ENCODE measurements around the gene CTDSPL.

CTDSPL gene

DNA sequence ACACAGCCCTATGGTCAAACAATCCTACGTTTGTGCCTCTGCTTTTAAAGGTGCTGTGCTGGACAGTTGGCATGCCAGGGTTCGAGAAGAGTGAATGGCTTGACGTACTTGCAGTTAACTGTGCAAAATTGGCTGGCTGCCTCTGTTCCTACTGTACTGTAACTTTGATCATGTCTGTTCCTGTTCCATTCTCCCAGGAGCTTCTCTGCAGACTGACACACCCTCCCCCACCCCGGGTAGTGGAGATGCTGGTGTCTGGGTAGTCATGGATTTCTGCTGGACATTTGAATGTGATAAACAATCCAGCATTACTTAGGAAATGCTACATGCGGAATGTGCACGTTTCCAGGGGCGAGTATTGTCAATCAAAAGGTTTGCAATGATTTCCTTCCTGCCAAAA is 122.4 kb downstream of the CTDSPL start:
- no peak overlapping the region for H2AFZ ChIP-seq (ENCODE audit: low read depth)
- no peaks in the 10 kb centered on the region for H3K4me1 ChIP-seq (ENCODE audit: low read depth, poor library complexity, severe bottlenecking)
- H3K9ac ChIP-seq = no peak overlapping the region
- no peak overlapping the region for H3K4me3 ChIP-seq (IDR thresholded peaks at IDR 0.05; ENCODE audit: insufficient read depth, low read depth, low read length)
- TF ChIP-seq, protein P1, sequence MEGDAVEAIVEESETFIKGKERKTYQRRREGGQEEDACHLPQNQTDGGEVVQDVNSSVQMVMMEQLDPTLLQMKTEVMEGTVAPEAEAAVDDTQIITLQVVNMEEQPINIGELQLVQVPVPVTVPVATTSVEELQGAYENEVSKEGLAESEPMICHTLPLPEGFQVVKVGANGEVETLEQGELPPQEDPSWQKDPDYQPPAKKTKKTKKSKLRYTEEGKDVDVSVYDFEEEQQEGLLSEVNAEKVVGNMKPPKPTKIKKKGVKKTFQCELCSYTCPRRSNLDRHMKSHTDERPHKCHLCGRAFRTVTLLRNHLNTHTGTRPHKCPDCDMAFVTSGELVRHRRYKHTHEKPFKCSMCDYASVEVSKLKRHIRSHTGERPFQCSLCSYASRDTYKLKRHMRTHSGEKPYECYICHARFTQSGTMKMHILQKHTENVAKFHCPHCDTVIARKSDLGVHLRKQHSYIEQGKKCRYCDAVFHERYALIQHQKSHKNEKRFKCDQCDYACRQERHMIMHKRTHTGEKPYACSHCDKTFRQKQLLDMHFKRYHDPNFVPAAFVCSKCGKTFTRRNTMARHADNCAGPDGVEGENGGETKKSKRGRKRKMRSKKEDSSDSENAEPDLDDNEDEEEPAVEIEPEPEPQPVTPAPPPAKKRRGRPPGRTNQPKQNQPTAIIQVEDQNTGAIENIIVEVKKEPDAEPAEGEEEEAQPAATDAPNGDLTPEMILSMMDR (conservative IDR thresholded peaks at IDR 0.05; ENCODE audit: low read depth, low read length) = no peak
- H3K27me3 ChIP-seq (ENCODE audit: insufficient read depth, low read depth) = no peaks in the 10 kb centered on the region
- no peaks in the 10 kb centered on the region for H3K36me3 ChIP-seq (ENCODE audit: insufficient read depth)
- no peaks in the 10 kb centered on the region for H4K20me1 ChIP-seq (ENCODE audit: insufficient read depth)
- H3K79me2 ChIP-seq (ENCODE audit: insufficient read depth, low read depth) = no peaks in the 10 kb centered on the region
- no peak overlapping the region for H3K4me2 ChIP-seq
- no peak overlapping the region for H3K27ac ChIP-seq

DNA sequence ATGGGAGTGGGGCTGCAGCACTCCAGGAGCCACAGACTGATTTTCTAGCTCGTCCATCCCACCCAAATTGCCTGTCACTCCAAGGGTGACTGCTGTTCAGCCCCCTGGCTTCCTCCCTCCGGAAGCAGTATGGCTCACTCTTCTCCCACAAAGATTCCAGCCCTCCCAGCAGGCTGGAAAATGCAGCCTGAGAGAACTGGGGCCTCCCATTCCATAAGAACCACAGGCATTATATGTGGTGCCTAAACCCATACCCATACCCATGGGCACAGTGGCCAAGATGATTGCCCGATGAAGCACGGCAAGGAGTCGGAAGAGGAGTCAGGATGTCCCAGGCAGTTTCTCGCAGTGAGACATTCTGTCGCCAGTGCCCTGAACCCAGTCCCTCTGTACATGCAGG is 122.9 kb downstream of the CTDSPL start:
- no peaks in the 10 kb centered on the region for H4K20me1 ChIP-seq (ENCODE audit: insufficient read depth)
- no peak overlapping the region for H3K9ac ChIP-seq
- H3K4me1 ChIP-seq (ENCODE audit: low read depth, poor library complexity, severe bottlenecking) = no peaks in the 10 kb centered on the region
- no peak overlapping the region for H3K27ac ChIP-seq
- H2AFZ ChIP-seq (ENCODE audit: low read depth) = no peak overlapping the region
- no peaks in the 10 kb centered on the region for H3K27me3 ChIP-seq (ENCODE audit: insufficient read depth, low read depth)
- no peaks in the 10 kb centered on the region for H3K79me2 ChIP-seq (ENCODE audit: insufficient read depth, low read depth)
- TF ChIP-seq, protein P1 (conservative IDR thresholded peaks at IDR 0.05; ENCODE audit: low read depth, low read length) = no peak
- H3K4me2 ChIP-seq = no peak overlapping the region
- H3K36me3 ChIP-seq (ENCODE audit: insufficient read depth) = no peaks in the 10 kb centered on the region
- H3K4me3 ChIP-seq (IDR thresholded peaks at IDR 0.05; ENCODE audit: insufficient read depth, low read depth, low read length) = no peak overlapping the region

DNA sequence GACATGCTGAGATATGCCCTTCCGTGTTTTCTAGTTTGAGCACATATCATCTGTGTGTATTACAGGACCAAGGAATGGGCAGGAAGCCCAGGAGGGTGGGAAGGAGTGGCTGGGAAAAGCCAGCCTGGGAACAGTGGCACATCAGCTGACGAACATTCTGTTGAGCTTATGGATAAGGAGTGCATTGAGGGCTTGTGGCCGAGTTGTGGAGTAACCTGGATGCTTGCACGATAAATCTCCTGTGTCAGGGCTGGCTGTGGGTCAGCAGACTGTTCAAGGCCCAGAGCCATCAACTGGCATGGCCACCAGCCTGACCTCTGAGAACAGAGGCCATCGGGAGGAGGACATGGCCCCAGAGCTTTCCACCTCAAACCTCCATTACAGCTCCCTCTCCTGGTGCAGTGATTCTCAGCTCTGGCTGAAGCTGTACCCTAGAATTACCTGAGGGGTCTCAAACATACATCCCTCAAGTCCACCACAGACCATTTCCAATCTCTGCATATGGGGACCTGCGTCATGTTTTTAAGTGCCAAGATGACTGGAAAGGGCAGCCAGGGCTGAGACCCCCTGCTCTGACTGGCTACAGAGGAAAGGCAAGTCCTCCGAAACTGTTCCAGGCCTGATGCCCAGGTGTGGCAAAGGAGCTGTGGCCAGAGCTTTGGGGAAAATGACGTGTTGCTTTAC is 124.1 kb downstream of the CTDSPL start:
- no peak overlapping the region for H3K4me2 ChIP-seq
- no peaks in the 10 kb centered on the region for H4K20me1 ChIP-seq (ENCODE audit: insufficient read depth)
- H3K79me2 ChIP-seq (ENCODE audit: insufficient read depth, low read depth) = no peaks in the 10 kb centered on the region
- H3K27me3 ChIP-seq (ENCODE audit: insufficient read depth, low read depth) = no peaks in the 10 kb centered on the region
- H3K4me3 ChIP-seq (IDR thresholded peaks at IDR 0.05; ENCODE audit: insufficient read depth, low read depth, low read length) = no peak overlapping the region
- no peak overlapping the region for H3K27ac ChIP-seq
- no peaks in the 10 kb centered on the region for H3K36me3 ChIP-seq (ENCODE audit: insufficient read depth)
- H2AFZ ChIP-seq (ENCODE audit: low read depth) = no peak overlapping the region
- H3K4me1 ChIP-seq (ENCODE audit: low read depth, poor library complexity, severe bottlenecking) = no peaks in the 10 kb centered on the region
- H3K9ac ChIP-seq = no peak overlapping the region
- TF ChIP-seq, protein P1 (conservative IDR thresholded peaks at IDR 0.05; ENCODE audit: low read depth, low read length) = no peak

DNA sequence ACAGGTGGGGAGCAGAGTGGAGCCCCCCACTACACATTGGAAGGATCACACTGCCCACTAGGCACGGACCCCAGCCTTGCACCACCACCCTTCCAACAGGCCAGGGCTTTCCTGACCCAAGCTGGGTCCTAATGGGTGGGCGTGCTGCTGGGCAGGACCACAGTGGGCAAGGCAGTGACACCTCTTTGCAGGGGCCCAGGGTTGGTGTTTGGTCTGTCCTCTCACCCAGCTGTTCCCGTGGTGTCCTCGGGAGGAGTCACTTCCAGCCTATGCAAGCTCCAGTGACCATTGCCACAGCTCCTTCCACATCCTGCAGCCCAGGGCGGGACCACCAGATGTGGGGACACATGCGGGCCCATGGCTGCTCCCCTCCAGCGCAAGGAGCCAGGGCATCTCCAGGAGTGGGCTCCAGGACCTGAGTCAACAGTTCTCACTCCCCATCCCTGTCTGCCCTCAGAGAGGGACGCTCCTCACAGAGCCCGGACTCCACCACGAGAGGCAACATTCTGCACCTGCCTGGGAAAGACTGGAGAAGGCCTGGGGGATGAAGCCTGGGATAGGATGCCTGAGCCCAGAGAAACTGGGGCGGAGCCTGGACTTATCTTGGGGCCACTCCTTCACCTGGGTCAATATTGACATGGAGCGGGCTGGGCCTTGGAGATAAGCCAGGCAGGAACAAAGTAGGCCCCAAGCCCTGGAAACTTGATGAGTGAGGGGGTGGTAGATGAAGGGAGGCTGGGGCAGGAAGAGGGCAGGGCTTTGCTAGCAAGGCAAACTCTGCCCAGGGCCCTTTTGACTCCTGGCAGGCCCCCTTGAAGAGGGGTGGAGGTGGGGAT is 125.0 kb downstream of the CTDSPL start:
- Histone ChIP-seq H3K4me1 (ENCODE audit: low read depth, poor library complexity, severe bottlenecking) (no peaks in the 10 kb centered on the region), H3K36me3 (ENCODE audit: insufficient read depth) (no peaks in the 10 kb centered on the region), H4K20me1 (ENCODE audit: insufficient read depth) (no peaks in the 10 kb centered on the region), H3K4me3 (IDR thresholded peaks at IDR 0.05; ENCODE audit: insufficient read depth, low read depth, low read length) (no peak overlapping the region), H3K4me2 (no peak overlapping the region), H3K27me3 (ENCODE audit: insufficient read depth, low read depth) (no peaks in the 10 kb centered on the region), H2AFZ (ENCODE audit: low read depth) (no peak overlapping the region), H3K9ac (no peak overlapping the region), H3K79me2 (ENCODE audit: insufficient read depth, low read depth) (no peaks in the 10 kb centered on the region), H3K27ac (no peak overlapping the region)
- TF ChIP-seq, protein P1 (conservative IDR thresholded peaks at IDR 0.05; ENCODE audit: low read depth, low read length) = no peak

Data from KMS-11 (cell line).